Erythroblast (primary cell): ENCODE results near the gene ELOVL5.

Source experiments
- GATA1 ChIP-seq: IDR thresholded peaks from 2 replicates; pipeline ENCODE4 v1.6.1; 2011; ENCODE audit warnings: low read depth, mild to moderate bottlenecking, control low read depth, low read length, moderate library complexity
- POLR2A ChIP-seq: IDR thresholded peaks from 2 replicates; pipeline ENCODE4 v1.6.1; 2011; ENCODE audit warnings: mild to moderate bottlenecking, low read length

DNA sequence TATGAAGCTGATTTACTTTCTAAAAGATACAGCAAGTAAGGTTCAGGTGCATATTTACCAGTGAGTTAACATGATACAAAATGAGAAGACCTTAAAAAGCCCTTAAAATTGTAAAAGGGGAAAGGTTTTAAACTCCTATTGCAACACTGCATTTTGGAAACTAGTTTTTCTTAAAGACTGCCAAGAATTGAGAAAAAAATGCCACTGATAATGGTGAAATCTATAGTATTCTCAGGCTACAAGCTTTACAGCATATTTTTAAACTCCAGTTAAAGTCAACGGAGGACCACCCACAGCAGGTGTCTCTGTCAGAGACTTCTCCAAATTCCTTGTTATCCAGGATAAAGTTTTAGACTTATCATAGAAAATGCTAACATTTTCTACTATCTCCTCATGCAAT lies 53.6 kb downstream of the ELOVL5 start:
- TF ChIP-seq POLR2A: no peak
- TF ChIP-seq GATA1: no peak
